Neural progenitor cell (in vitro differentiated cells): Measurements from ENCODE around the gene PDCD4.

Source experiments
- CTCF ChIP-seq: fragments of 200-600 bp; sonication (generic); IDR thresholded peaks from 2 replicates; pipeline ENCODE4 v1.5.1; 2017; ENCODE audit warnings: antibody characterized with exemption, mild to moderate bottlenecking
- EZH2 ChIP-seq: fragments of 200-600 bp; sonication (generic); IDR thresholded peaks from 2 replicates; pipeline ENCODE4 v1.6.1; 2017; ENCODE audit warnings: antibody characterized with exemption, mild to moderate bottlenecking, moderate library complexity
- EZH2phosphoT487 ChIP-seq: fragments of 200-600 bp; sonication (generic); IDR thresholded peaks from 2 replicates; pipeline ENCODE4 v1.6.1; 2017; ENCODE audit warnings: antibody characterized with exemption

- no peak for TF ChIP-seq CTCF
- TF ChIP-seq EZH2phosphoT487 = no peak
- TF ChIP-seq EZH2 = no peak
Observed at GRCh38 chr10:110858297-110858934, 13.3 kb upstream of the PDCD4 start.
